ENCODE measurements around the gene AKAP5.

- no peak for TF ChIP-seq EZH2 (IDR thresholded peaks at IDR 0.05; ENCODE audit: borderline replicate concordance, low read length)
- TF ChIP-seq CTCF (conservative IDR thresholded peaks at IDR 0.05 in 1 of 2, IDR thresholded peaks at IDR 0.05 in 1 of 2; ENCODE audit: extremely low read depth in 1 of 2, insufficient read depth in 1 of 2, low read depth in 1 of 2, low read length in 2 of 2) = peak; percentile 88 to 97
Measured at GRCh38 chr14:64510825-64511671, 45.7 kb downstream of the AKAP5 start.
